ENCODE measurements around the gene UBAC2. TPM values are rescaled to one million over a fixed set of nuclear protein-coding genes. Genes with fewer than 3 reads are reported as not detected.

UBAC2 gene
- total and polyA plus RNA-seq, 2 experiments from 2014 or later = 71.2 to 130 TPM

- DNase-seq (ENCODE audit: low read depth in 1 of 2, low spot score in 1 of 2) = no peak
Measured at GRCh38 chr13:99374169-99374991, 173.7 kb downstream of the UBAC2 start.

GRCh38 chr13:99374994-99375737 lies 174.5 kb downstream of the UBAC2 start:
- Histone ChIP-seq H3K4me1 (ENCODE audit: low read depth) (peaks cover 4% of the 10 kb centered on the region), H3K4me3 (no peak overlapping the region), H3K27me3 (no peaks in the 10 kb centered on the region), H3K9me3 (ENCODE audit: low read depth) (no peaks in the 10 kb centered on the region), H3K27ac (no peak overlapping the region), H3K36me3 (no peaks in the 10 kb centered on the region)
- TF ChIP-seq CTCF (IDR thresholded peaks at IDR 0.05; ENCODE audit: low read depth, low read length) = no peak
- DNase-seq (ENCODE audit: low read depth in 1 of 2, low spot score in 1 of 2) = no peak

More at GRCh38 chr13:99374169-99374991, 173.7 kb downstream of the UBAC2 start:
- H3K4me1 ChIP-seq (ENCODE audit: low read depth) = peaks cover 4% of the 10 kb centered on the region
- no peak overlapping the region for H3K27ac ChIP-seq
- peaks cover 6% of the 10 kb centered on the region for H3K36me3 ChIP-seq
- no peak overlapping the region for H3K4me3 ChIP-seq
- no peak for TF ChIP-seq CTCF (IDR thresholded peaks at IDR 0.05; ENCODE audit: low read depth, low read length)
- H3K27me3 ChIP-seq = no peaks in the 10 kb centered on the region
- H3K9me3 ChIP-seq (ENCODE audit: low read depth) = no peaks in the 10 kb centered on the region

- Histone ChIP-seq H3K27me3 (no peaks in the 10 kb centered on the region), H3K4me3 (no peak overlapping the region), H3K4me1 (ENCODE audit: low read depth) (peaks cover 4% of the 10 kb centered on the region), H3K9me3 (ENCODE audit: low read depth) (no peaks in the 10 kb centered on the region), H3K36me3 (no peaks in the 10 kb centered on the region), H3K27ac (no peak overlapping the region)
- TF ChIP-seq CTCF (IDR thresholded peaks at IDR 0.05; ENCODE audit: low read depth, low read length) = no peak
- no peak for DNase-seq (ENCODE audit: low read depth in 1 of 2, low spot score in 1 of 2)
Measured at GRCh38 chr13:99375738-99376080, 175.1 kb downstream of the UBAC2 start.

GRCh38 chr13:99376132-99376531 lies 175.5 kb downstream of the UBAC2 start:
- DNase-seq (ENCODE audit: low read depth in 1 of 2, low spot score in 1 of 2) = no peak
- no peak overlapping the region for H3K27ac ChIP-seq
- no peak overlapping the region for H3K4me3 ChIP-seq
- no peak for TF ChIP-seq CTCF (IDR thresholded peaks at IDR 0.05; ENCODE audit: low read depth, low read length)
- H3K9me3 ChIP-seq (ENCODE audit: low read depth) = no peaks in the 10 kb centered on the region
- H3K4me1 ChIP-seq (ENCODE audit: low read depth) = peaks cover 4% of the 10 kb centered on the region
- no peaks in the 10 kb centered on the region for H3K27me3 ChIP-seq
- H3K36me3 ChIP-seq = no peaks in the 10 kb centered on the region

- H3K27ac ChIP-seq = no peak overlapping the region
- no peak for DNase-seq (ENCODE audit: low read depth in 1 of 2, low spot score in 1 of 2)
- no peaks in the 10 kb centered on the region for H3K9me3 ChIP-seq (ENCODE audit: low read depth)
- TF ChIP-seq CTCF (IDR thresholded peaks at IDR 0.05; ENCODE audit: low read depth, low read length) = no peak
- H3K27me3 ChIP-seq = no peaks in the 10 kb centered on the region
- H3K4me1 ChIP-seq (ENCODE audit: low read depth) = peaks cover 4% of the 10 kb centered on the region
- no peak overlapping the region for H3K4me3 ChIP-seq
- H3K36me3 ChIP-seq = no peaks in the 10 kb centered on the region
Measured at GRCh38 chr13:99376924-99377323, 176.3 kb downstream of the UBAC2 start.
